DOHH2 (cell line): ENCODE measurements around the gene MAML2.

Source experiments
- H3F3A ChIP-seq: fragments of 200-600 bp; sonication (generic), shearing (Covaris generic); 2 replicates; pipeline ENCODE4 v1.6.0; 2016; ENCODE audit warnings: antibody characterized with exemption, mild to moderate bottlenecking; ENCODE audit not compliant: control insufficient read depth, insufficient read depth
- H3K27ac ChIP-seq: fragments of 200-600 bp; sonication (generic); 2 replicates; pipeline ENCODE4 v1.5.1; 2014; ENCODE audit warnings: low read depth, mild to moderate bottlenecking, low read length, moderate library complexity
- H3K27me3 ChIP-seq: fragments of 200-600 bp; sonication (generic); 2 replicates; pipeline ENCODE4 v1.6.1; 2014; ENCODE audit warnings: mild to moderate bottlenecking, low read length, mixed read lengths; ENCODE audit not compliant: control insufficient read depth
- H3K36me3 ChIP-seq: fragments of 200-600 bp; sonication (generic); 2 replicates; pipeline ENCODE4 v1.6.1; 2014; ENCODE audit warnings: mild to moderate bottlenecking, low read length, moderate library complexity, mixed read lengths; ENCODE audit not compliant: control insufficient read depth
- H3K4me1 ChIP-seq: fragments of 200-600 bp; sonication (generic); 2 replicates; pipeline ENCODE4 v1.6.1; 2014; ENCODE audit warnings: mild to moderate bottlenecking, low read length, mixed read lengths; ENCODE audit not compliant: control insufficient read depth
- H3K4me2 ChIP-seq: fragments of 200-600 bp; sonication (generic); 2 replicates; pipeline ENCODE4 v1.6.0; 2014; ENCODE audit warnings: mild to moderate bottlenecking, low read length, moderate library complexity
- H3K4me3 ChIP-seq: fragments of 200-600 bp; sonication (generic); 2 replicates; pipeline ENCODE4 v1.5.1; 2014; ENCODE audit warnings: mild to moderate bottlenecking, low read length, mixed read lengths
- H3K79me2 ChIP-seq: fragments of 200-600 bp; sonication (generic); 2 replicates; pipeline ENCODE4 v1.6.1; 2014; ENCODE audit warnings: mild to moderate bottlenecking, low read length, mixed read lengths; ENCODE audit not compliant: control insufficient read depth
- H3K9me2 ChIP-seq: fragments of 200-600 bp; sonication (generic); replicated peaks from 2 replicates; pipeline ENCODE4 v1.6.1; 2014; ENCODE audit warnings: mild to moderate bottlenecking, low read length, mixed read lengths; ENCODE audit not compliant: control insufficient read depth
- H3K9me3 ChIP-seq: fragments of 200-600 bp; sonication (generic); 2 replicates; pipeline ENCODE4 v1.6.1; 2014; ENCODE audit warnings: antibody characterized with exemption, low read length, mixed read lengths; ENCODE audit not compliant: control insufficient read depth, insufficient read depth
- H4K20me1 ChIP-seq: fragments of 200-600 bp; sonication (generic); 2 replicates; pipeline ENCODE4 v1.6.0; 2014; ENCODE audit warnings: low read depth, mild to moderate bottlenecking, antibody characterized with exemption, low read length, moderate library complexity; ENCODE audit not compliant: control insufficient read depth, insufficient read depth
- CTCF ChIP-seq: fragments of 200-600 bp; sonication (generic); IDR thresholded peaks from one replicate; pipeline ENCODE4 v1.5.1; 2014; ENCODE audit warnings: antibody characterized with exemption, mild to moderate bottlenecking, low read depth, low read length; ENCODE audit not compliant: poor library complexity, severe bottlenecking
- EZH2phosphoT487 ChIP-seq: fragments of 200-600 bp; sonication (generic); IDR thresholded peaks from 2 replicates; pipeline ENCODE4 v1.6.1; 2017; ENCODE audit warnings: borderline replicate concordance, mild to moderate bottlenecking, antibody characterized with exemption, low read length, moderate library complexity, mixed read lengths

MAML2 gene

DNA sequence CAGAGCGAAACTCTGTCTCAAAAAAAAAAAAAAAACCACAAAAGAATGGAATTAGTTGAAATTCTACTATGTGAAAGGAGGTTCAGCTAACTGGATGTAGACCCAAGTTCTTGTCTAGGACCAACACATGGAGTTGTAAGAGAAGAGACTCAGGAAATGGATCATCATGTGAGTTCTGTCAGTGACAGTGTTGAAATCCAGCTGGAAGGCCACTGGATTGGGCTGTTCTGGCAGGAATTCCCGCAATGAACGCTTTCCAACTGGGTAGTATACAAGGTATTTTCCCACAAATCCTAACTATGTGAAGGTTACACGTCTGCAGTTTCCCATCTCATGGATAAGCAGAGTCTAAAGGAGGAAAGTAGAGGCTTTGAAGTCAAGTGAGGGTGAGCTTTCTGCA is 151.2 kb downstream of the MAML2 start:
- Histone ChIP-seq H3K79me2 (no peaks in the 10 kb centered on the region), H4K20me1 (no peaks in the 10 kb centered on the region), H3K9me3 (no peaks in the 10 kb centered on the region), H3K27ac (no peak overlapping the region), H3K9me2 (no peaks in the 10 kb centered on the region), H3F3A (no peaks in the 10 kb centered on the region), H3K4me3 (no peak overlapping the region), H3K36me3 (no peaks in the 10 kb centered on the region), H3K27me3 (no peaks in the 10 kb centered on the region), H3K4me2 (no peak overlapping the region), H3K4me1 (peaks cover 28% of the 10 kb centered on the region)
- no peak for TF ChIP-seq EZH2phosphoT487
- TF ChIP-seq CTCF: no peak

DNA sequence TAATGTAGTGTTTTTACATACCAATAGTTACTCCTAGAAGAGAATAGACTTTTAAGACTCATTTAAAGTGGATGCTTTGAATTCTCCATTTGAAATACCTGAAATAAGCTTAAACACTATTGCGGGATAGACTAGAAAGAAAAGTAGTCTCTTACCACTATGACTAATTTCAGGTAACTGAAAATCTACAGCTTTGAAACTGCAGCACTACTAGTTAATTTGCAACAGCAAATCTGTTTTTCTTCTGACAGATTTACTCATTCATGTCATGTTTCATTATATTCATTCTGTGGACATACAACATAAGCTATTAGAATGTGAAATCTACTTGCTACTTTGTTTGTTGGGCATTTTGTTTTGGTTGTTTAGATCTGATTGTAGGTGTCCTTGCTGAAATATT is 153.6 kb downstream of the MAML2 start:
- Histone ChIP-seq H3K4me2 (no peak overlapping the region), H3F3A (no peaks in the 10 kb centered on the region), H4K20me1 (no peaks in the 10 kb centered on the region), H3K79me2 (no peaks in the 10 kb centered on the region), H3K9me3 (no peaks in the 10 kb centered on the region), H3K4me1 (peaks cover 35% of the 10 kb centered on the region), H3K27me3 (no peaks in the 10 kb centered on the region), H3K4me3 (no peak overlapping the region), H3K36me3 (no peaks in the 10 kb centered on the region), H3K9me2 (no peaks in the 10 kb centered on the region), H3K27ac (no peak overlapping the region)
- TF ChIP-seq CTCF (no peak), EZH2phosphoT487 (no peak)

DNA sequence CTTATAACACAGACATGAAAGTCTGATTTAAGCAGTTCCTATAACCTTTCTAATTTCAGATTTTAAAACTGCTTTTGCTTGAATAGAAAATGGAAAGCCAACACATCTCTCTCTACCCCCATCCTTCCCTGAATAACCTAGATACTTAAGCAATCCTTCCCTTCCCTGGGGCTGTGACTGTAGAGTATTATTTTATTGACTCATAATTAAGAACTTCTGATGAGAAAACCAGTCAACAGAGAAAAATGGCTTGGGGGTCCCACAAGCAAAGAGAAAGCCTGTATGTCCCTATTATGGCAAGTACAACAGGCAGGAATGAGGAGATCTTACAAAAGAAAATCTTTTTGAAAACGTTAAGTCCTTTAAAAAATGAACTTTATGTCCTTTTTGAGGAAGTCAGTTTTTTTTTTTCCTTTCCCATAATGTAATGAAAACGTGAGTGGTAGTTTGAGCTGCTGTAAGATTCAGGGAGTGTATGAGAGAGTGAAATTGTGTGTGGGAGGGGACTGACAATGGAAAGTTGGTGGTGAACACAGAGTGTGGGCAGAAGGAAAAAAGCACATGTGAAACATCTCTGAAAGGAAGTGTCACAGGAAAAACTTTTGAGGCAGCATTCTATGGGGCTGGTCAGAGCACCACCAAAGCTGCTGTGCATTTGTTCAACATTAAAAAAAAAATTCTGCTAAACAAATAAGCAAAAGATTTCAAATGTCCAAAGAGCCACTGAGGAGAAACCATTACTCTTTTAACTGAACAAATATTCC is 154.6 kb downstream of the MAML2 start:
- no peaks in the 10 kb centered on the region for H4K20me1 ChIP-seq
- no peak overlapping the region for H3K27ac ChIP-seq
- no peaks in the 10 kb centered on the region for H3K27me3 ChIP-seq
- no peaks in the 10 kb centered on the region for H3K36me3 ChIP-seq
- H3F3A ChIP-seq: no peaks in the 10 kb centered on the region
- no peaks in the 10 kb centered on the region for H3K79me2 ChIP-seq
- no peaks in the 10 kb centered on the region for H3K9me2 ChIP-seq
- no peak overlapping the region for H3K4me3 ChIP-seq
- no peaks in the 10 kb centered on the region for H3K9me3 ChIP-seq
- no peak overlapping the region for H3K4me2 ChIP-seq
- TF ChIP-seq CTCF (no peak), EZH2phosphoT487 (no peak)
- H3K4me1 ChIP-seq: peaks cover 27% of the 10 kb centered on the region
